Stimulated activated CD4-positive, alpha-beta T cell treated with anti-CD3 and anti-CD28 coated beads, Interleukin-15, amount 100 ng/mL, for 1 hour (primary cell): Measurements from ENCODE around the gene PTCD3.

Experiments
- DNase-seq, 2 donors: peaks; one replicate each; pipeline ENCODE4 v3.0.0-alpha.2; 2020; ENCODE audit warnings: low read depth in 1 of 2, low spot score in 1 of 2

PTCD3 gene

GRCh38 chr2:86081724-86082123 is 24.3 kb upstream of the PTCD3 start:
- DNase-seq = no peak

DNA sequence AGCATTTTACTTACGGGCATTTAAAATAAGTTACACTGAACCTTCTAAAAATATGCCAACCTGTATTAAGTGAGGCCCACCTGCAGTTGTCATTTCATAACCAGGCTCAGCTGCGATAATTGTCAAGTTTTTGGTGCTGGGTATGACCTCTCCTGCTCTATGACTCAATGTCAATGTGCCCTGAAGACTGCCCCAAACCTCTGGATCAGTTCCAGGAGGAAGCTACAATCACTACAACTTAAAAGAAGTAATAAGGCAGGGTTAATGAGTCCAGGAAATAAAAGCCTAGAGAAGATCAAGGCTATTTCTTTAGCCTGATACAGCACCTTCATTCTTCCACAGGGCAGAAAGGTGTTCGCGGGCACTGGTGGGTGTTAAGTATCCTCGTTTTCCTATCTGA is 23.3 kb upstream of the PTCD3 start:
- no peak for DNase-seq

DNA sequence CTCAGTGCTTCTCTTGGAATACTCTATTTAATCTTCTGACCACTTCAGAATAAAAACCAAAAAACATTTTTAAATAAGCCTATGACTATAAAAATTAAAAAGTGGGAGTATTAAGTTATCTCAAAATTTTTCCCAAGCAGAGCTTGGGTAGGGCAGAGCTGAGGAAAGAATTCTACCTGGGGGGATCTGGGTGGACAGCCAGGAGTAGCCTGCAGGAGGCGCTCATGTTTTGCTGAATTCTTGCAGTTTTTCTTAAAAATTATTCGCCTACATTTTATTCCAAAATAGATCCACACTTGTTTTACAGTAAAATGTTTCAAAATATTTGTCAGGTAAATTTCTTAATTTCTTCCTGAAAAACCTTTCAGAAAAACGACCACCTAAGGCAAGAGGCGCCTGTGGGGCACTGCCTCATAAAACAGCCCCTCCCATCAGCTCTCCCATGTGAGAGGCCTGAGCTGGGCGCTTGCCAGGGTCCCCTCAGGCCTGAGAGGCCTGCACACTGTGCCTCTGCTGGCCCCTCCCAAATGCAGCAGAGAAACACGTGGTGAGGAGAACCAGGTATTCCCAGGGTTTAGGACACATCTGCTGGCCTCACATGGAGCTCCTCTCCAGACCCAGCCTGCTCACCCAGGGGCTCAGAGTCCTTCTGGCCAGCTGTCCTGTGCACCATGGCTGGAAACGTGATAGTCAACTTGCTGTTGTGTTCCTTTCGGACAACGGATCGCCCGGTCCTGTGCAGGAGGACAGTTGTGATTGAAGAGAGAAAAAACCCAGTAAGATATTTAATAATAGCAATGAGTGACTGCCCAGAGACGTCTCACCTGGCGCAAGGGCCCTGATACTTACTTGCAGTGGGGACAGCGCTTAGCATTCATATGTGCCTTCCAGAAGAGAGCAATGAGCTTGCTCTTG is 17.8 kb upstream of the PTCD3 start:
- DNase-seq = no peak

DNA sequence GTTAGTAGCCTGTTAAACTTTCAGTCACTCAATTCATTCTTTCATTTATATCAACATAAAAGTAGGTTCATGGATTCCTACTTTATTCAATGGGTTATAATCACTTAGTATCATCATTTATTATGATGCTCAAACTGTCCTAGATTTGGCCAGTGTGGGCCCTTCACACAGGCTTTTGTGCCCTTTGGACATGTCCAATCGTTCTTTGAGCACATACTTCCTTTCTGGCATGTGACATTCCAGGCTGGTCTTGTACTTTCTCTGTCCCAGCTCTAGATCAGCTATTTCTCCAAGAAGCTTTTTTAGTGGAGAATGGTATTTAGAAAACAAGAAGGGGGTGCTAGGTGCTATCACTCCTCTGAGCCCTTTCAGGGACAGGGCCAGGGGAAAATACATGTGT is 11.8 kb upstream of the PTCD3 start:
- no peak for DNase-seq

DNA sequence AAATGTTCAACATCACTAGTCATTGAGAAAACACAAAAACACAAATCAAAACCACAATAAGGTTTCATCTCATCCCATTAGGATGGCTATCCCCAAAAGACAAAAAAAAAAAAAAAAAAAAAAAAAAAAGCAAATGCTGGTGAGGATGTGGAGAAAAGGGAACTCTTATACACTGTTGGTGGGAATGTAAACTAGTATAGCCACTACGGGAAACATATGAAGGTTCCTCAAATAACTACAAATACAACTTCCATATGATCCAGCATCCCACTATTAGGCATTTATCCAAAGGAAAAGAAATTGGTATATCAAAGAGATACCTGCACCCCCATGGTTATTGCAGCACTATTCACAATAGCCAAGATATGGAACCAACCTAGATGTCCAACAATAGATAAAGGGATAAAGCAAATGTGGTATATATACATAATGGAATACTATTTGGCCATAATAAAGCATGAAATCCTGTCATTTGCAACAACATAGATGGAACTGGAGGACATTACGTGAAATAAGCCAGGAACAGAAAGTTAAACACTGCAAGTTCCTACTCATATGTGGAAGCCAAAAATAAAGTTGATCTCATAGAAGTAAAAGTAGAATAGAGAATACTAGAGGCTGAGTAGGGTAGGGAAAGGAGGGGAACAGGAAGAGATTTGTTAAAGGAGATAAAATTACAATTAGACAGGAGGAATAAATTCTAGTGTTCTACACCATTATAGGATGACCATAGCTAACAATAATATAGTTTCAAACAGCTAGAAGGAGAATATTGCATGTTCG is 8.7 kb upstream of the PTCD3 start:
- no peak for DNase-seq

- no peak for DNase-seq
These were observed 8.1 kb upstream of the PTCD3 start for GRCh38 chr2:86097913-86098312.

- no peak for DNase-seq
These were observed 3.9 kb upstream of the PTCD3 start for GRCh38 chr2:86102157-86102556.

DNA sequence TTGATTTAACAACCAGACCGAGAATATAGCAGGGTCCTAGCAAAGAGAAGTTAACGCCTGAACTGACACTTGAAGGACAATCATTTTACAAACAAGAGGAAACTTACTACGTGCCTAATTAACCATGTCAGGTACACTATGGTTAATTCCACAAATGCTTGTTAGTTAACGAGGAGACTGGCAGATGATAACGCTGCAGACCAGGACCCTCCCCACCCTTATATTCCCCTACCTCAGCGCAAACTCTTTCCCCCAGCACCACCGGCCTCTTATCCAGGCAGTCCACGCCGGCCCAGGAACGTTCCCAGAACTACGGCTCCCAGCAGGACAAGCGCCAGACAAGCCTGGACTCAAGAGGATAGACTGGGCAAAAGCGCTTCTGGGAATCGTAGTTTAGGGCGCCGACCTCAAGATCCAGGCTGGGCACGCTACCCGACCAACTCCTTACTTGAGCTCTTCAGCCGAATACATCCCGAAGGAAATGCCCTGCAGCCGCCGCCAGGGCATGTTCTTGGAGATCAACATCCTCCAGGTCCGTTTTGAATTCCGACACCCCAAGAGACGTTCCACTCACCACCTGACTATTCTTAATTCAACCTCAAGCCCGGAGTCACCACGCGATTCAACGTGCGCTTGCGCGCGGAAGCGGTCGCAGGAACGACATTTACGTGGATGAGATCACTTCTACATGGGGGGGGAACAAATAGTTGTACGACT is 625 bp upstream of the PTCD3 start, which contains the start of gene POLR1A:
Gene POLR1A, minus strand, starts transcription at position 635 of the 717 bp plus-strand sequence. Its CDS starts 110 bp downstream, at position 525.
- peak; percentile 66 for DNase-seq

GRCh38 chr2:86107031-86107430 is 996 bp downstream of the PTCD3 start:
- no peak for DNase-seq

DNA sequence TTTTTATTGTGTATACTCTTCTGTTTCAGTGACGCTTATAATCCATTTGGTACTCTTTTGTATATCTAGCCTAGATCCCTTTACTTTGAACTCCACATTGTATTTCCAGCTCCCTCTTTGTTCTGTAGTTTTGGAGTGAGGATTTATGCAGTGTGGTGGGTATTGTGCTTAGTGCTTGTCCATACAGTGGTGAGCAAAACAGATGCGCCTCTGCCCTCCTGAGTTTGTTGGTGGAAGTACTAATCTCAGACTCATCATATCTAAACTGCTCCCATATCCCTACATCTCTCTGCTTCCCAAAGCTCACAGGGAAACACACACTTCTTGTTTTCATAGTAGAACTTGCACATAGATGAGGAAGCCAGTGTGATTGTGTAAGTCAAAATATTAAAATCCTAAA is 12.1 kb downstream of the PTCD3 start:
- DNase-seq = no peak

DNA sequence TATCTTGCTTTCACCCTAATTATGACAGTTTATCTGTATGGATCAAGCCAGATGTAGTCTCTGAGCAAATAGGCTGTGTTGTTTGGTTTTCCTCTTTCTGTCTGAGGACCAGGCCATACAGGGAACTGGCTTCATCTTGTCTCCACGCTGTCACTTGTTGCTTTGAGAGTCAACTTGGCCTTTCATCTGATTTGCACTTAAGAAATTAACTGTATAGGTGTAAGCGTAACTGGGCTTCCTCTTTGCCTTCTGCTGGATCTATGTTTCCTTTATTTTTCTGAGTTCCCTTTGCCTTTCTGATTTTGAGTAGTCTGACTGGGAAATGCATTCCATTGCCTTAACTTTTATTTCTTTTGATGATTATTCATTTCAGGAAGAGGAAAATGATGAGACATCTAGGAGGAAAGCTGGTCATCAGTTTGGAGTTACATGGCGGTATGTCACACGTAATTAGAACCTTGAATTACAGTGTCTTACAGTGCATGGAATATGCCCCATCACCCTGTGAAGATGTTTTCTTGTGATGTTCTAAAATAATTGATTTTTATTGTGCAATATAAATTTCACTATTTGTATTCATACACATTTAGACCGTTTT is 17.4 kb downstream of the PTCD3 start:
- DNase-seq = no peak

GRCh38 chr2:86124683-86125082 is 18.6 kb downstream of the PTCD3 start:
- no peak for DNase-seq

DNA sequence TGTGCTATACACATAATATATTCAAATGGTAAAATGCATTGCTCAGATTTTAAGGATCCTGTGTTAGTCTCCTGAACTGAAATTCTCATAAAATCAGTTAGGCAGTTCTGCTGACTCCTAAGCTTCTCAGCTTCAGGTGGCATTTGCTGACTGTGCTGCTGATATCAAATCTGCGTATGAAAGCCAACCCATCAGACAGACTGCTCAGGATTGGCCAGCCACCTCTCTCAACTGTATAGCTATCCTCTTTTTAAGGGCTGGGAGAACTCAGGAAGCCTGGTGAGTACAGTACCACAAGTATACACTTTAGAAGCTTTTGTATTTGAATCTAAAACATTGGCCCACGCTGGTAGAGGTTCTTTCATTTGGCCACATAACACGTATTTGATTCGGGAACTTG is 28.7 kb downstream of the PTCD3 start:
- DNase-seq = no peak

- DNase-seq = no peak
These were observed 29.6 kb downstream of the PTCD3 start for GRCh38 chr2:86135653-86136052.

DNA sequence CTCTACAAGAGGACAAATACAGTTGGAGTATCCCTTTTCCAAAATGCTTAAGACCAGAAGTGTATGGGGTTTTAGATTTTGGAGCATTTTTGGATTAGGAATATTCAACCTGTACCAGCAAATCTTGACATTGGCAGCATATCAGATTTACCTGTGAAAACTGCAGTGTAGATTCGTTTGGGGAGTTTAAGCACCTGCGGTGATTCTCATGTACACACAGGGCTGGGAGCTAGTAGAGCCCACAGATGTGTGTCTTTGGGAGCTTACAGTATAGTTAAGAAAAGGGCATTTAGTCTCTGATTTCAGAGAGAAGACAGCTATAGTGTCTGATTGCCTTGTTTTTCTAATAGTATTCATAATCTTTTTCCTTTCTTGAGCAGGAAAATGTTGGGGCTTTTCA is 30.1 kb downstream of the PTCD3 start:
- no peak for DNase-seq

DNA sequence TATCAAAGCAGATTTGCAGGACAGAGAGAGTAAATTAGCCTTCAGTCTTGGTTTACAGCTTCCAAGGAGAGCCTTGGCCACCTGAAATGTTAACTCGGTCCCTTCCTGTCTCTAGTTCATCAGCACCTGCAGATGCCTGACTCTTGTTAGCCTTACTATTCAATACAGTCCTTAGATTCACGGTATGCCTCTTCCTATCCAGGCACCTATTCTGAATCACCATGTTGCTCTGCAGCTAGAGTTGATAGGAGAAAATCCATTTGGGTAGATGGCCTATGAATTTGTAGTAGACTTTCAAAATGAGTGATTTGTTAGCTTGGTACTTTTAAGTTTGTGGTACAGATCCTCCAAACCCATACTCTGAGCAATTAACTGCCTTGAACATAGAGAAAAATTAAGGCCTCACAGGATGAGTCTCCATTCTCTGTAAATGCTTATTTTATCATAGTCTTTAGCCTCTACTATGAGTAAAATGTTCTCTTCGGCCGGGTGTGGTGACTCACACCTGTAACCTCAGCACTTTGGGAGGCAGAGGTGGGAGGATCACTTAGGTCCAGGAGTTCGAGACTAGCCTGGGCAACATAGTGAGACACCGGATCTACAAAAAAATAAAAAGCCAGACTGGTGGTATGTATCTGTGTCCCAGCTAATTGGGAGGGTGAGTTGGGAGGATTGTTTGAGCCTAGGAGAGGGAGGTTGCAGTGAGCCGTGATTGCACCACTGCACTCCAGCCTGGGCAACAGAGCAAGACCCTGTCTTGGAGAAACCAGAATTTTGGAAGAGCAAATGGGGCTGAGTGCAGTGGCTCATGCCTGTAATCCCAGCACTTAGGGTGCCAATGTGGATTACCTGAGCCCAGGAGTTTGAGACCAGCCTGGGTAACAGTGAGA is 32.9 kb downstream of the PTCD3 start:
- no peak for DNase-seq

GRCh38 chr2:86139981-86140380 is 33.9 kb downstream of the PTCD3 start:
- no peak for DNase-seq

- no peak for DNase-seq
These were observed 34.9 kb downstream of the PTCD3 start for GRCh38 chr2:86140969-86141392.

DNA sequence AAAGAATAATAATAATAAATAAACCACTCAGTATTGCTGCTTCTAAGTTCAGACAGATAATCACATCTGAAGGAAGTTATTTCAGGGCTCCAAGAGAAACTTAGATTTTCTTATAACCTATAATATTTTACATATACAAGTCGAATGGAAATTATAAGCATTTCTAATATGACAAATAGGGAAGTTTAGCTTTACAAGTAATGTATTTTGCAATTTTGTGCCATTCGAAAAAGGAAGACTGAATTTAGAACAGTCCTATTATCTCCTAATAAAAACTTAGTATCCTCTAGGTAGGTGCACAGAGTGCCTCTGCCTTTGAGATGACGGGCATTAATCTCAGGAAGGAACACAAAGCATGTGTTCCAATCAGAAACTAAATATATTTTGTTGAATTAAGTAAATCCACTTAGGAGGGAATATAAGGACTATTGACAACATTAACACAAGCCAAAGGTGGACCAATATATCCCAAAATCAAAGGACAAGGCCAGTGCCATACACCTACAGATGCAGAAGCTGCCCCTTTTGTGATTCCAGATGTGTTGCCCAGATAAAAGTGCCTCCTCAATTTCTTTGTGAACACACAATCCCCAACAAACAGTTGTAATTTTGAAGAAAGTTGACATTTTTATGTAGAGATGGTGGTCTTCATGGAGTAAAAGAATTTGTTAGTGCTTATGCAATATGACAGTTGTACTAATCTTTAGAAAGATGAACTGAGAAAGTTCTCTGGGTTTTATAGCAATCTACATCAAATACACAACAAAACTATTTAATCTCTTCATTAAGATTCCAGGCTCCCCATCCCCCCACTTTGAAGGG is 36.6 kb downstream of the PTCD3 start:
- DNase-seq = no peak
